NCI-H1436 treated with DMSO at 0.1 percent for 48 hours (cell line): Measurements from ENCODE around the gene CLRN1.

Experiments
- DNase-seq: peaks from one replicate; lab custom pipeline; 2025; lab: John Stamatoyannopoulos, UW

The CLRN1 gene

GRCh38 chr3:150975992-150976368, 3.5 kb upstream of the CLRN1 start:
- no peak for DNase-seq

- DNase-seq, result no peak
These were observed 2.8 kb upstream of the CLRN1 start for GRCh38 chr3:150975086-150975991.

- DNase-seq, result no peak
These were observed 1.7 kb downstream of the CLRN1 start for GRCh38 chr3:150970665-150971324.

GRCh38 chr3:150968341-150969035, 4.0 kb downstream of the CLRN1 start:
- no peak for DNase-seq

GRCh38 chr3:150965436-150965835, 7.1 kb downstream of the CLRN1 start:
- no peak for DNase-seq

- DNase-seq, result no peak
These were observed 10.6 kb downstream of the CLRN1 start for GRCh38 chr3:150961949-150962348.

- DNase-seq, result no peak
These were observed 11.5 kb downstream of the CLRN1 start for GRCh38 chr3:150960708-150961684.

GRCh38 chr3:150958683-150959082, 13.8 kb downstream of the CLRN1 start:
- no peak for DNase-seq

- no peak for DNase-seq
These were observed 16.2 kb downstream of the CLRN1 start for GRCh38 chr3:150956376-150956775.

GRCh38 chr3:150951923-150952322, 20.6 kb downstream of the CLRN1 start:
- no peak for DNase-seq

- no peak for DNase-seq
These were observed 27.1 kb downstream of the CLRN1 start for GRCh38 chr3:150945226-150946032.

GRCh38 chr3:150942221-150942620, 30.3 kb downstream of the CLRN1 start:
- no peak for DNase-seq

- no peak for DNase-seq
These were observed 35.8 kb downstream of the CLRN1 start for GRCh38 chr3:150936693-150937092.

- no peak for DNase-seq
These were observed 39.0 kb downstream of the CLRN1 start for GRCh38 chr3:150933473-150933995.

GRCh38 chr3:150931745-150932144, 40.8 kb downstream of the CLRN1 start:
- no peak for DNase-seq

GRCh38 chr3:150930839-150931238, 41.7 kb downstream of the CLRN1 start:
- no peak for DNase-seq

- DNase-seq, result no peak
These were observed 44.3 kb downstream of the CLRN1 start for GRCh38 chr3:150928234-150928633.

GRCh38 chr3:150926328-150926727, 46.2 kb downstream of the CLRN1 start:
- no peak for DNase-seq

- DNase-seq, result peak; percentile 3
These were observed 46.8 kb downstream of the CLRN1 start for GRCh38 chr3:150925751-150926201.

GRCh38 chr3:150922611-150923010, 49.9 kb downstream of the CLRN1 start:
- no peak for DNase-seq
